GM19043 (cell line): ENCODE results near the gene CRNN.

Experiments
- ATAC-seq: cut with Tn5 transposase; IDR thresholded peaks from one replicate; pipeline ENCODE4 v1.9.1; 2021; ENCODE audit warnings: low read depth; ENCODE audit not compliant: unreplicated experiment

CRNN gene

GRCh38 chr1:152413909-152414308, at the start of gene CRNN:
Gene CRNN, minus strand, starts transcription at chr1:152414263. Its CDS starts 2,030 bp downstream, at chr1:152412233.
- ATAC-seq: no peak

GRCh38 chr1:152462636-152463035, 48.6 kb upstream of the CRNN start:
- ATAC-seq: no peak

- no peak for ATAC-seq
These were observed 47.5 kb upstream of the CRNN start for GRCh38 chr1:152461544-152461943.

GRCh38 chr1:152460529-152460899, 46.5 kb upstream of the CRNN start:
- ATAC-seq: no peak

- ATAC-seq: peak; percentile 89
These were observed 45.8 kb upstream of the CRNN start for GRCh38 chr1:152459596-152460528.

GRCh38 chr1:152458384-152459185, 44.5 kb upstream of the CRNN start:
- no peak for ATAC-seq

GRCh38 chr1:152457561-152457960, 43.5 kb upstream of the CRNN start:
- no peak for ATAC-seq

GRCh38 chr1:152457071-152457470, 43.0 kb upstream of the CRNN start:
- ATAC-seq: no peak

GRCh38 chr1:152451254-152451653, 37.2 kb upstream of the CRNN start:
- ATAC-seq: no peak

GRCh38 chr1:152449661-152450060, 35.6 kb upstream of the CRNN start:
- ATAC-seq: no peak

GRCh38 chr1:152448496-152448895, 34.4 kb upstream of the CRNN start:
- no peak for ATAC-seq

- ATAC-seq: no peak
These were observed 34.0 kb upstream of the CRNN start for GRCh38 chr1:152448095-152448494.

- no peak for ATAC-seq
These were observed 33.4 kb upstream of the CRNN start for GRCh38 chr1:152447484-152447883.

- no peak for ATAC-seq
These were observed 30.0 kb upstream of the CRNN start for GRCh38 chr1:152444045-152444444.

GRCh38 chr1:152442765-152443164, 28.7 kb upstream of the CRNN start:
- ATAC-seq: no peak

- no peak for ATAC-seq
These were observed 28.2 kb upstream of the CRNN start for GRCh38 chr1:152442301-152442700.

- no peak for ATAC-seq
These were observed 27.7 kb upstream of the CRNN start for GRCh38 chr1:152441756-152442155.

- no peak for ATAC-seq
These were observed 26.8 kb upstream of the CRNN start for GRCh38 chr1:152440635-152441471.

- ATAC-seq: no peak
These were observed 22.8 kb upstream of the CRNN start for GRCh38 chr1:152436593-152437496.

GRCh38 chr1:152427458-152427857, 13.4 kb upstream of the CRNN start:
- no peak for ATAC-seq
